ENCODE data around the gene PLAA.

GRCh38 chr9:26937816-26938371 lies 9.1 kb downstream of the PLAA start:
- TF ChIP-seq POLR2AphosphoS5 (IDR thresholded peaks at IDR 0.05) (no peak), CTCF (IDR thresholded peaks at IDR 0.05) (no peak), POLR2A (IDR thresholded peaks at IDR 0.05) (no peak), EP300 (IDR thresholded peaks at IDR 0.05; ENCODE audit: low read depth) (no peak)

Measured in transverse colon (tissue), 4 donors.